Ascending aorta (tissue), 2 donors: Measurements from ENCODE around the gene ISG15. TPM values are rescaled to one million over a fixed set of nuclear protein-coding genes. Genes with fewer than 3 reads are reported as not detected.

Experiments used
- DNase-seq, 2 donors: peaks; one replicate each; pipeline ENCODE4 v3.0.0-alpha.2; 2019; ENCODE audit warnings: low spot score in 2 of 2
- H3K27ac ChIP-seq, 2 donors: fragments of 200-600 bp; sonication (generic); one replicate each; pipeline ENCODE4 v1.5.1; 2016 to 2017; ENCODE audit warnings: mild to moderate bottlenecking in 1 of 2
- H3K27me3 ChIP-seq: fragments of 200-600 bp; sonication (generic); one replicate; pipeline ENCODE4 v1.5.1; 2017
- H3K36me3 ChIP-seq, 2 donors: fragments of 200-600 bp; sonication (generic); one replicate each; pipeline ENCODE4 v1.5.1; 2016
- H3K4me1 ChIP-seq, 2 donors: fragments of 200-600 bp; sonication (generic); one replicate each; pipeline ENCODE4 v1.5.1; 2016 to 2017; ENCODE audit warnings: mild to moderate bottlenecking in 1 of 2
- H3K4me3 ChIP-seq, 2 donors: fragments of 200-600 bp; sonication (generic); one replicate each; pipeline ENCODE4 v1.5.1; 2016 to 2017; ENCODE audit warnings: mild to moderate bottlenecking in 1 of 2
- H3K9me3 ChIP-seq, 2 donors: fragments of 200-600 bp; sonication (generic); one replicate each; pipeline ENCODE4 v1.5.1; 2016
- CTCF ChIP-seq, 3 experiments: fragments of 200-600 bp in 2 of 3; fragments of 450-650 bp in 1 of 3; sonication (generic) in 2 of 3; IDR thresholded peaks; one replicate each; pipeline ENCODE4 v1.5.1; 2016 to 2019; ENCODE audit warnings: antibody characterized with exemption in 3 of 3, mild to moderate bottlenecking in 1 of 3, moderate library complexity in 1 of 3
- intact Hi-C: fragments of 100-400 bp; cut with DNase I; formaldehyde crosslinking; loops from one replicate; pipeline ENCODE4 v1.15.1; 2023
- total RNA-seq: library from RNA; depleted of rRNA; stranded (reverse); fragments of >200 nt; gene quantifications from one replicate; pipeline ENCODE4 v1.1.0, GENCODE V29; 2016

The ISG15 gene
- 125 TPM for total RNA-seq

GRCh38 chr1:1013105-1013921, at the start of gene ISG15:
TSS of gene ISG15 (plus strand) at chr1:1013497. CDS start at chr1:1013574, 77 bp downstream.
- no peak for TF ChIP-seq CTCF (IDR thresholded peaks at IDR 0.05)
- Histone ChIP-seq H3K27me3 (no peaks in the 10 kb centered on the region), H3K4me3 (peak within 1 kb of the TSS; percentile 67 to 76), H3K9me3 (no peaks in the 10 kb centered on the region), H3K27ac (peak within 1 kb of the TSS; percentile 75 to 83), H3K36me3 (no peaks in the 10 kb centered on the region), H3K4me1 (peaks cover 8 to 10% of the 10 kb centered on the region in 2 donors)
- peak; percentile 79 to 96 for DNase-seq
- intact Hi-C loops, result no loop called here

- no peaks in the 10 kb centered on the region for H3K9me3 ChIP-seq
- intact Hi-C loops, result no loop called here
- peaks cover 4 to 11% of the 10 kb centered on the region in 2 donors for H3K36me3 ChIP-seq
- no peak for DNase-seq
- no peak for TF ChIP-seq CTCF (IDR thresholded peaks at IDR 0.05)
- no peak overlapping the region for H3K27ac ChIP-seq
- H3K4me1 ChIP-seq, result peaks cover 8 to 17% of the 10 kb centered on the region in 2 donors
- no peak overlapping the region for H3K4me3 ChIP-seq
- no peaks in the 10 kb centered on the region for H3K27me3 ChIP-seq
Measured at GRCh38 chr1:963746-964525, 49.4 kb upstream of the ISG15 start.

GRCh38 chr1:964691-965525, 48.4 kb upstream of the ISG15 start:
- TF ChIP-seq CTCF (IDR thresholded peaks at IDR 0.05), result no peak
- Histone ChIP-seq H3K9me3 (no peaks in the 10 kb centered on the region), H3K4me3 (no peak overlapping the region), H3K27ac (no peak overlapping the region), H3K36me3 (peaks cover 4 to 11% of the 10 kb centered on the region in 2 donors), H3K27me3 (no peaks in the 10 kb centered on the region), H3K4me1 (peaks cover 8 to 11% of the 10 kb centered on the region in 2 donors)
- no peak for DNase-seq
- intact Hi-C loops, result no loop called here

GRCh38 chr1:965526-966134, 47.7 kb upstream of the ISG15 start:
- Histone ChIP-seq H3K27me3 (peaks cover 1% of the 10 kb centered on the region), H3K4me3 (peak overlapping the region in 1 of 2 donors; percentile 77), H3K36me3 (peaks cover 4 to 11% of the 10 kb centered on the region in 2 donors), H3K4me1 (peaks cover 8 to 9% of the 10 kb centered on the region in 2 donors), H3K9me3 (no peaks in the 10 kb centered on the region), H3K27ac (no peak overlapping the region)
- DNase-seq, result no peak
- TF ChIP-seq CTCF (IDR thresholded peaks at IDR 0.05), result no peak
- intact Hi-C loops, result no loop called here
